Measurements from ENCODE around the gene FAM83C.

The FAM83C gene

GRCh38 chr20:35277127-35277526 lies 15.1 kb downstream of the FAM83C start:
- H3K4me3 ChIP-seq (replicated peaks; ENCODE audit: low read depth, low read length) = peak overlapping the region; percentile 86
- TF ChIP-seq, protein P1, sequence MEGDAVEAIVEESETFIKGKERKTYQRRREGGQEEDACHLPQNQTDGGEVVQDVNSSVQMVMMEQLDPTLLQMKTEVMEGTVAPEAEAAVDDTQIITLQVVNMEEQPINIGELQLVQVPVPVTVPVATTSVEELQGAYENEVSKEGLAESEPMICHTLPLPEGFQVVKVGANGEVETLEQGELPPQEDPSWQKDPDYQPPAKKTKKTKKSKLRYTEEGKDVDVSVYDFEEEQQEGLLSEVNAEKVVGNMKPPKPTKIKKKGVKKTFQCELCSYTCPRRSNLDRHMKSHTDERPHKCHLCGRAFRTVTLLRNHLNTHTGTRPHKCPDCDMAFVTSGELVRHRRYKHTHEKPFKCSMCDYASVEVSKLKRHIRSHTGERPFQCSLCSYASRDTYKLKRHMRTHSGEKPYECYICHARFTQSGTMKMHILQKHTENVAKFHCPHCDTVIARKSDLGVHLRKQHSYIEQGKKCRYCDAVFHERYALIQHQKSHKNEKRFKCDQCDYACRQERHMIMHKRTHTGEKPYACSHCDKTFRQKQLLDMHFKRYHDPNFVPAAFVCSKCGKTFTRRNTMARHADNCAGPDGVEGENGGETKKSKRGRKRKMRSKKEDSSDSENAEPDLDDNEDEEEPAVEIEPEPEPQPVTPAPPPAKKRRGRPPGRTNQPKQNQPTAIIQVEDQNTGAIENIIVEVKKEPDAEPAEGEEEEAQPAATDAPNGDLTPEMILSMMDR (IDR thresholded peaks at IDR 0.05; ENCODE audit: low read length, missing control alignments) = no peak
- no peak for DNase-seq (ENCODE audit: low read depth)

DNA sequence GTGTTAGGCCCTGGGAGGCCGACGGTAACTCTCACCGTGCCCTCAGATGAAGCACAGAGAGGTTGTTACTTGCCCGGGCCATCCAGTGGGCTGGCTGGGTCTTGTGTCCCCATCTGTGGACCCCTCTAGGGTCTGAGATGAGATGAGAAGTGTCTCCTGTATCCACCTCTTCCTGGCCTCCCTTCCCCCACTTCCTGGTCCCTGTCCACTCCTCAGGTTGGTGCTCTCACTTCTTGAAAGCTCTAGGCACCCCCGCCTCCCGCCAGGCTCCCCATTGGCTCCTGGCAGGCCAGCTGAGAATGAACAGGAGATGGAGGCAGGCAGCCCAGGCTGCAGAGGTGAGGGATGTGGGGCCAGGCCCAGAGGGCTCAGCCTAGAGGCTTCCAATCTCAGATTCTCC lies 15.8 kb downstream of the FAM83C start:
- TF ChIP-seq, protein P1 (IDR thresholded peaks at IDR 0.05; ENCODE audit: low read length, missing control alignments) = no peak
- no peak for DNase-seq (ENCODE audit: low read depth)
- H3K4me3 ChIP-seq (replicated peaks; ENCODE audit: low read depth, low read length) = peak overlapping the region; percentile 86

GRCh38 chr20:35275741-35276251 lies 16.4 kb downstream of the FAM83C start:
- no peak for DNase-seq (ENCODE audit: low read depth)
- H3K4me3 ChIP-seq (replicated peaks; ENCODE audit: low read depth, low read length) = no peak overlapping the region
- TF ChIP-seq, protein P1 (IDR thresholded peaks at IDR 0.05; ENCODE audit: low read length, missing control alignments) = no peak

DNA sequence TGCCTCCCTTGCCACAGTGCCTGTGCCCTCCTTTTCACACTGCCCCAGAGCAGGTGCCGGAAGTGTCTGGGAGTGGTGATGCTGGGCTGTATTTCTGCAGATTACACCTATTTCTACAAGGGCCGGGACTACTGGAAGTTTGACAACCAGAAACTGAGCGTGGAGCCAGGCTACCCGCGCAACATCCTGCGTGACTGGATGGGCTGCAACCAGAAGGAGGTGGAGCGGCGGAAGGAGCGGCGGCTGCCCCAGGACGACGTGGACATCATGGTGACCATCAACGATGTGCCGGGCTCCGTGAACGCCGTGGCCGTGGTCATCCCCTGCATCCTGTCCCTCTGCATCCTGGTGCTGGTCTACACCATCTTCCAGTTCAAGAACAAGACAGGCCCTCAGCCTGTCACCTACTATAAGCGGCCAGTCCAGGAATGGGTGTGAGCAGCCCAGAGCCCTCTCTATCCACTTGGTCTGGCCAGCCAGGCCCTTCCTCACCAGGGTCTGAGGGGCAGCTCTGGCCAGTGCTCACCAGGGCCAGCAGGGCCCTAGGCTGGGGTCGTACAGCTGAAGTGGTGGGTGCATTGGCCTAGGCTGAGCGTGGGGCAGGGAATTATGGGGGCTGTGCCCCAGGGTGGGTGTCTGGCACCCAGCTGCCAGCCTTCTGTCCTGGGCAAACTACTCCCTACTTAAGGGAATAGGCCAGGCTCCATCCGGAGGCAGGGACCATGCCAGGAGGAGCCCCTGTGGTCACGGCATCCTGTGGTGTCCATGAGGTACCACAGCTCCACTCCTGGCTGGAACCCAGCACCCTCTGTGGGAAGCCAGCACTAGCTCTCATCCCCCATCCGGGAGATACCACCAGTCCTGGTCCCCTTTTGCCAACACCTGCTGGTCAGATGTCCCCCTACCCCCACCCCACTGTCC lies 17.8 kb downstream of the FAM83C start:
- no peak overlapping the region for H3K4me3 ChIP-seq (replicated peaks; ENCODE audit: low read depth, low read length)
- DNase-seq (ENCODE audit: low read depth) = no peak
- TF ChIP-seq, protein P1 (IDR thresholded peaks at IDR 0.05; ENCODE audit: low read length, missing control alignments) = no peak

DNA sequence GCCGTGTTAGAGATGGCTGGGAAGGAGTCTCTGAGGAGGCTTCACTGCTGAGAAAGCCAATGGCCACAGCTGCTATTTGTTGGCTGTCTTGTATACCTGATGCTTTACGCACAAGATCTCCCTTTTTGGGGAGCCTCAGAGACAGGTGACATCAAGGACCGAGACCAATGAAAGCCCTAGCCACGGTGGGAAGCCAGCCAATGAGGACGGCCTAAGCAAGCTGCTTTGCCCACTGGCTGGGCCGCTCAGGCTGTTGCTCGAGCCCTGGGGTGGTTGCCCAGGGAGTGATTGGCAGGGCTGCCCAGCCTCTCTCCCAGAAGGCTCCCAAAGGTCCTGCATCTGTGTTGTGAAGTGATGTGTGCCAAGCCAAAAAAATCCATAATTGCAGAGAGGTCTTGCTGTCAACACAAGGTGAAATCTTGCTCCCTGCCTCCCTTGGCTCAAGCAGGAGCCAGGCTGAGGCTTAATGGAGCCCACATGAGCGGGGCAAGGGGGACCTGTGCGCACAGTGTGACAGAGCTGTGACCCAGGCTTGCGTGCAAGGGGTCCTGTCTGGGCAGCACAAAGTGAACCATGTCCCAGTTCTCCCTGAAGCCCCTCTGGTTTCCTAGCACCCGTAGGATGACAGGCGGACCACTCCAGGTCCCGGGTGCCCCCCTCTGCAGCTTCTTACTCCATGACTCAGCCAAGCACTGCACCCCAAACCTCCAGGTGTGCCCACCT lies 18.6 kb downstream of the FAM83C start:
- DNase-seq (ENCODE audit: low read depth) = no peak
- no peak overlapping the region for H3K4me3 ChIP-seq (replicated peaks; ENCODE audit: low read depth, low read length)
- TF ChIP-seq, protein P1 (IDR thresholded peaks at IDR 0.05; ENCODE audit: low read length, missing control alignments) = no peak

- H3K4me3 ChIP-seq (replicated peaks; ENCODE audit: low read depth, low read length) = no peak overlapping the region
These were observed 20.3 kb downstream of the FAM83C start for GRCh38 chr20:35271904-35272303.

More at GRCh38 chr20:35271904-35272303, 20.3 kb downstream of the FAM83C start:
- TF ChIP-seq, protein P1 (IDR thresholded peaks at IDR 0.05; ENCODE audit: low read length, missing control alignments) = no peak
- peak; percentile 44 for DNase-seq (ENCODE audit: low read depth)

All from fibroblast of pulmonary artery (primary cell).